Dedifferentiated amniotic fluid mesenchymal stem cell (primary cell): Measurements from ENCODE around the gene FGF21.
"Not testable (repeated sequence)": the region's sequence is repeated elsewhere in the genome, so short reads cannot be mapped to it uniquely, and the experiment has no call there.

Source experiments
- DNase-seq: peaks from one replicate; pipeline ENCODE4 v3.0.0-alpha.2; 2016; ENCODE audit errors: extremely low spot score

Gene FGF21

GRCh38 chr19:48751845-48752495 is 3.4 kb upstream of the FGF21 start:
- no peak for DNase-seq

GRCh38 chr19:48752496-48753365 is 2.6 kb upstream of the FGF21 start, which contains the start of gene FUT1:
Gene FUT1 (minus strand): TSS chr19:48752641. CDS start chr19:48751281, 1,360 bp downstream.
- no peak for DNase-seq

GRCh38 chr19:48755787-48756186 is 463 bp downstream of the FGF21 start:
- no peak for DNase-seq

GRCh38 chr19:48756212-48756611 is 888 bp downstream of the FGF21 start:
- DNase-seq: no peak

- no peak for DNase-seq
Measured at GRCh38 chr19:48756686-48757085, 1.4 kb downstream of the FGF21 start.

GRCh38 chr19:48757089-48757675 is 1.9 kb downstream of the FGF21 start:
- no peak for DNase-seq

- DNase-seq: no peak
Measured at GRCh38 chr19:48757741-48758144, 2.4 kb downstream of the FGF21 start.

- no peak for DNase-seq
Measured at GRCh38 chr19:48760504-48761205, 5.3 kb downstream of the FGF21 start.

GRCh38 chr19:48765816-48766215 is 10.5 kb downstream of the FGF21 start:
- not testable (repeated sequence) for DNase-seq

- DNase-seq: not testable (repeated sequence)
Measured at GRCh38 chr19:48768171-48768753, 12.9 kb downstream of the FGF21 start.

- no peak for DNase-seq
Measured at GRCh38 chr19:48768994-48769713, 13.8 kb downstream of the FGF21 start.

GRCh38 chr19:48770266-48770665 is 14.9 kb downstream of the FGF21 start:
- peak; percentile 67 for DNase-seq

- DNase-seq: no peak
Measured at GRCh38 chr19:48770734-48771472, 15.6 kb downstream of the FGF21 start.

GRCh38 chr19:48772503-48772953 is 17.2 kb downstream of the FGF21 start:
- DNase-seq: no peak

- no peak for DNase-seq
Measured at GRCh38 chr19:48777139-48777538, 21.8 kb downstream of the FGF21 start.

- DNase-seq: no peak
Measured at GRCh38 chr19:48777720-48778119, 22.4 kb downstream of the FGF21 start.

GRCh38 chr19:48779636-48780035 is 24.3 kb downstream of the FGF21 start:
- no peak for DNase-seq

- DNase-seq: no peak
Measured at GRCh38 chr19:48780631-48781391, 25.5 kb downstream of the FGF21 start.

GRCh38 chr19:48784527-48784926 is 29.2 kb downstream of the FGF21 start:
- DNase-seq: no peak
